Activated CD8-positive, alpha-beta T cell treated with anti-CD3 and anti-CD28 coated beads for 36 hours (primary cell): ENCODE data around the gene PRPF39. TPM values are rescaled to one million over a fixed set of nuclear protein-coding genes. Genes with fewer than 3 reads are reported as not detected.
"Not testable (repeated sequence)": the region's sequence is repeated elsewhere in the genome, so short reads cannot be mapped to it uniquely, and the experiment has no call there.

Source experiments
- ATAC-seq: fragments of 200-7000 bp; cut with Tn5 transposase; one replicate; pipeline ENCODE4 v1.10.0; 2021; ENCODE audit warnings: mild to moderate bottlenecking, moderate library complexity
- CTCF ChIA-PET: fragments of 350-600 bp; sonication (Branson Sonifier 250); formaldehyde crosslinking; loops from one replicate; lab custom pipeline; 2021; ENCODE audit warnings: antibody characterized with exemption; lab: Charles Lee
- POLR2A ChIA-PET: fragments of 350-600 bp; sonication (Branson Sonifier 250); formaldehyde crosslinking; loops from one replicate; lab custom pipeline; 2021; ENCODE audit warnings: antibody characterized with exemption; lab: Charles Lee
- DNase-seq: peaks from one replicate; pipeline ENCODE4 v3.0.0-alpha.2; 2020
- H3K27ac Mint-ChIP-seq: one replicate; pipeline ENCODE4 v1.8.0; 2021; ENCODE audit warnings: mild to moderate bottlenecking, mixed read lengths
- H3K27me3 Mint-ChIP-seq: one replicate; pipeline ENCODE4 v1.8.0; 2021; ENCODE audit warnings: mixed read lengths
- H3K36me3 Mint-ChIP-seq: one replicate; pipeline ENCODE4 v1.8.0; 2021; ENCODE audit warnings: low read depth, mixed read lengths
- H3K4me1 Mint-ChIP-seq: one replicate; pipeline ENCODE4 v1.8.0; 2021; ENCODE audit warnings: low read depth, mixed read lengths
- H3K4me3 Mint-ChIP-seq: one replicate; pipeline ENCODE4 v1.8.0; 2021; ENCODE audit warnings: mild to moderate bottlenecking, moderate library complexity, mixed read lengths
- H3K9me3 Mint-ChIP-seq: one replicate; pipeline ENCODE4 v1.8.0; 2021; ENCODE audit warnings: mixed read lengths
- CTCF ChIP-seq: fragments of 200-600 bp; IDR thresholded peaks from one replicate; pipeline ENCODE4 v1.8.0; 2022; ENCODE audit warnings: antibody characterized with exemption, mild to moderate bottlenecking
- intact Hi-C: fragments of 100-400 bp; cut with micrococcal nuclease; formaldehyde crosslinking; loops from one replicate; pipeline ENCODE4 v1.10.0; 2022
- total RNA-seq, 2 experiments: library from RNA; stranded (reverse); gene quantifications; one replicate each; pipeline ENCODE4 v1.2.3, GENCODE V29; 2021

PRPF39 gene
- total RNA-seq, 2 experiments from 2014 or later: 45.7 to 48.3 TPM

DNA sequence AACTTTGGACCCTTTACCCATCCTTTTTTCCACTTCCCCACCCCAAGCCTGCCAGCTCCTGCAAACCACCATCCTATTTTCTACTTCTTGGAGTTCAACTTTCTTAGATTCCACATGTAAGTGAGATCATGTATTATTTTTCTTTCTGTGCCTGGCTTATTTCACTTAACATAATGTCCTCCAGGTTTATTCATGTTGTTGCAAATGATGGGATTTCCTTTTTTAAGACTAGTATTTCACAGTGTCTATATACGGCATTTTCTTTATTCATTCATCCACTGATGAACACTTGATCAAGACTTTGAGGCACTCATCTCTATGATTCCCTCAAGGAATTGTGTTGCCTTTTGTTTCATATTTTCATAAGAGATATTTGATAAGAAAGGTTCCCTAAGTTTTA, 5.6 kb upstream of the PRPF39 start:
- intact Hi-C loops: no loop called here
- Mint-ChIP-seq H3K27me3 (no peaks in the 10 kb centered on the region), H3K4me3 (no peak overlapping the region), H3K36me3 (no peaks in the 10 kb centered on the region), H3K9me3 (no peaks in the 10 kb centered on the region), H3K4me1 (peaks cover 7% of the 10 kb centered on the region), H3K27ac (no peak overlapping the region)
- no peak for DNase-seq
- ATAC-seq: no peak
- ChIA-PET POLR2A (interaction anchor here (1.5 kb wide), 1 partner anchor 116 kb away, joined by 5 read pairs; the partner anchor contains the start of genes KLHL28 and TOGARAM1), CTCF (no interaction called here)
- TF ChIP-seq CTCF: no peak

GRCh38 chr14:45080416-45080968, 3.4 kb upstream of the PRPF39 start:
- peaks cover 15% of the 10 kb centered on the region for H3K4me1 Mint-ChIP-seq
- DNase-seq, ATAC-seq, H3K27ac Mint-ChIP-seq, H3K4me3 Mint-ChIP-seq, H3K9me3 Mint-ChIP-seq, H3K36me3 Mint-ChIP-seq, H3K27me3 Mint-ChIP-seq, POLR2A ChIA-PET: not testable (repeated sequence)
- CTCF ChIA-PET: interaction anchor here (1.4 kb wide), 1 partner anchor 168 kb away, joined by 4 read pairs; no protein-coding TSS in a partner anchor
- intact Hi-C loops: loop anchor here (10.0 kb wide), 1 partner anchor 186 kb away; a partner anchor contains a TSS

- H3K27me3 Mint-ChIP-seq, H3K36me3 Mint-ChIP-seq, CTCF ChIA-PET, H3K27ac Mint-ChIP-seq, ATAC-seq, H3K9me3 Mint-ChIP-seq, POLR2A ChIA-PET, H3K4me3 Mint-ChIP-seq: not testable (repeated sequence)
- intact Hi-C loops: loop anchor here (10.0 kb wide), 1 partner anchor 186 kb away; a partner anchor contains a TSS
- peaks cover 21% of the 10 kb centered on the region for H3K4me1 Mint-ChIP-seq
- peak; percentile 9 for DNase-seq
Measured at GRCh38 chr14:45081096-45081495, 2.8 kb upstream of the PRPF39 start.

DNA sequence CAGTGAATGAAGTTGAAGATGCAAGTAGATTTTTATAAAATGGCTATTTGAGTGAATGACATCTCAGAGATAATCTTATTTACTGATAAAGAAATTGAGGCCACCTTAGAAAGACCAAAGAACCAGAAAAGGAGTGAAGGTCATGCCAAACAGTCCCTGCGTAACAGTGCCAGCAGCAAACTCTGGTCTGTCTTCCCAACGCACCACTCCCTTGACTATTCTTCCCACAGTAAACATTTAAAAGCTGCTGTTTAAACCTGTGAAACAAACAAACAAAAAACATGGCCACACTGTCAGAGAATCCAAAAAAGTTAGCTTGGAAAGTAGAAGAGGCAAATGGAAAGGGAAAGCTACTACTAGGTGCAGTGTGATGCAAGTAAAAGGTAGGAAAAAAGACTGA, 1.5 kb upstream of the PRPF39 start:
- TF ChIP-seq CTCF: no peak
- POLR2A ChIA-PET: interaction anchor here (3.1 kb wide), 1 partner anchor 121 kb away, joined by 21 read pairs; the partner anchor contains the start of genes KLHL28 and TOGARAM1
- Mint-ChIP-seq H3K4me1 (peaks cover 32% of the 10 kb centered on the region), H3K27me3 (no peaks in the 10 kb centered on the region), H3K4me3 (no peak overlapping the region), H3K27ac (peak overlapping the region; percentile 42), H3K36me3 (peaks cover 14% of the 10 kb centered on the region), H3K9me3 (no peaks in the 10 kb centered on the region)
- CTCF ChIA-PET: no interaction called here
- ATAC-seq: no peak
- intact Hi-C loops: loop anchor here (10.0 kb wide), 1 partner anchor 188 kb away; a partner anchor contains a TSS
- no peak for DNase-seq

DNA sequence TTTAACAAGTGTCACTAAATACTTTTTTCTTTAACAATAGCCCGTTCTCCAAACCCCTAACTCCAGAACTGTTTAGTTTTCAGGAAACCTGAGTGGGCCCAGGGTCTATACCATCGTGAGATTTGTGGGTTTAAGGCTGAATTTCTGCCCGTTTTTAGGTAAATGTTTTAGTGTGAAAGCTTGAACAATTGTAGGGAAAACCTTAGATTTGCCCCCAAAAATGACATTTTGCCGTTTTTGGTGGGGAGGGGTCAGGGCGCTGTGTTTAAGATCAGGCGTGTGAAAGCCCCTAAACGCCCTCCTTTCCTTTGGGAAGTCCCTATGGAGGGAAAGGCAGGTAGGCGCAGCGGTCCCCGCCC, 320 bp upstream of the PRPF39 start:
- no peak for DNase-seq
- no peak for TF ChIP-seq CTCF
- intact Hi-C loops: loop anchor here (10.0 kb wide), 1 partner anchor 189 kb away; a partner anchor contains a TSS
- ATAC-seq: no peak
- Mint-ChIP-seq H3K27me3 (no peaks in the 10 kb centered on the region), H3K9me3 (no peaks in the 10 kb centered on the region), H3K27ac (peak overlapping the region; percentile 79), H3K4me3 (peak overlapping the region; percentile 93), H3K36me3 (peaks cover 14% of the 10 kb centered on the region), H3K4me1 (peaks cover 42% of the 10 kb centered on the region)
- ChIA-PET POLR2A (interaction anchor here (1.0 to 3.1 kb wide), 6 partner anchors 9 to 187 kb away, joined by 3 to 21 read pairs (median 4); partner anchors contain the start of genes FANCM, KLHL28 and TOGARAM1), CTCF (interaction anchor here (0.9 kb wide), 1 partner anchor 169 kb away, joined by 3 read pairs; no protein-coding TSS in a partner anchor)

DNA sequence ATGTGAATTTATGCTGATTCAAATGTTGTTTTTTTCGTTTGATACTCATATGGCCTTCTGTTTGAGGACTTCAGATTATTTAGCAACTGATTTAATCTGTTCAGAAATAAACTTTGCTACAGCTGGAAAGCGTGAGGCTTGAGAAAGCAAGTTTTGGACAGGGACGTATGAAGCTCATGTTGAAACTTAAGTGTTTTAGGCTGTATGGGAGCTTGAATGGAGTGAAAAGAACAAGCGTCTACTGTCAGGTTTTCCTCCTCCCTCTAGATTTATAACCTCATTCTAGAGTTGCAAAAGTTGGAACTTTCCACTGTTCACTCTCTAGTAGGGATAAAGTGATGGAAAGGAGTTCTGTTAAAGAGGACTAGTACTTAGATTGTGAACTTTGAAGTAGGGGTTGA, 1.0 kb downstream of the PRPF39 start:
- H3K27ac Mint-ChIP-seq: peak overlapping the region; percentile 94
- peaks cover 55% of the 10 kb centered on the region for H3K4me1 Mint-ChIP-seq
- no peaks in the 10 kb centered on the region for H3K9me3 Mint-ChIP-seq
- TF ChIP-seq CTCF: no peak
- intact Hi-C loops: loop anchor here (5.0 to 10.0 kb wide), 2 partner anchors 123 to 190 kb away; partner anchors contain the start of genes KLHL28 and TOGARAM1
- H3K36me3 Mint-ChIP-seq: peaks cover 14% of the 10 kb centered on the region
- ChIA-PET CTCF (interaction anchor here (1.1 kb wide), 1 partner anchor 123 kb away, joined by 4 read pairs; the partner anchor contains the start of genes KLHL28 and TOGARAM1), POLR2A (interaction anchor here (0.5 to 3.1 kb wide), 6 partner anchors 11 to 123 kb away, joined by 3 to 21 read pairs (median 4); partner anchors contain the start of genes FANCM, FKBP3, KLHL28 and TOGARAM1)
- peak overlapping the region; percentile 93 for H3K4me3 Mint-ChIP-seq
- no peaks in the 10 kb centered on the region for H3K27me3 Mint-ChIP-seq
- ATAC-seq (no peak), DNase-seq (no peak)
